ENCODE measurements around the gene STEAP3. TPM values are rescaled to one million over a fixed set of nuclear protein-coding genes. Genes with fewer than 3 reads are reported as not detected.

The STEAP3 gene
- total RNA-seq, 4 donors from 2014 or later, result 5.5 to 19.8 (median 8.1) TPM

GRCh38 chr2:119255760-119256581 lies 32.3 kb downstream of the STEAP3 start:
- Histone ChIP-seq H3K36me3 (peaks cover 0 to 6% (median 0%) of the 10 kb centered on the region in 3 donors), H3K9me3 (no peaks in the 10 kb centered on the region), H3K27ac (peak overlapping the region in 1 of 4 donors; percentile 8), H3K4me1 (peaks cover 0 to 21% (median 6%) of the 10 kb centered on the region in 4 donors), H3K4me3 (no peak overlapping the region), H3K27me3 (no peaks in the 10 kb centered on the region)
- peak in 1 of 2 donors; percentile 16 for TF ChIP-seq EP300 (IDR thresholded peaks at IDR 0.05)
- TF ChIP-seq, protein P1, sequence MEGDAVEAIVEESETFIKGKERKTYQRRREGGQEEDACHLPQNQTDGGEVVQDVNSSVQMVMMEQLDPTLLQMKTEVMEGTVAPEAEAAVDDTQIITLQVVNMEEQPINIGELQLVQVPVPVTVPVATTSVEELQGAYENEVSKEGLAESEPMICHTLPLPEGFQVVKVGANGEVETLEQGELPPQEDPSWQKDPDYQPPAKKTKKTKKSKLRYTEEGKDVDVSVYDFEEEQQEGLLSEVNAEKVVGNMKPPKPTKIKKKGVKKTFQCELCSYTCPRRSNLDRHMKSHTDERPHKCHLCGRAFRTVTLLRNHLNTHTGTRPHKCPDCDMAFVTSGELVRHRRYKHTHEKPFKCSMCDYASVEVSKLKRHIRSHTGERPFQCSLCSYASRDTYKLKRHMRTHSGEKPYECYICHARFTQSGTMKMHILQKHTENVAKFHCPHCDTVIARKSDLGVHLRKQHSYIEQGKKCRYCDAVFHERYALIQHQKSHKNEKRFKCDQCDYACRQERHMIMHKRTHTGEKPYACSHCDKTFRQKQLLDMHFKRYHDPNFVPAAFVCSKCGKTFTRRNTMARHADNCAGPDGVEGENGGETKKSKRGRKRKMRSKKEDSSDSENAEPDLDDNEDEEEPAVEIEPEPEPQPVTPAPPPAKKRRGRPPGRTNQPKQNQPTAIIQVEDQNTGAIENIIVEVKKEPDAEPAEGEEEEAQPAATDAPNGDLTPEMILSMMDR (IDR thresholded peaks at IDR 0.05), result no peak
- 33 to 41% methylated on average over 12 of the region's 12 CpGs for WGBS, 2 donors
- no peak for DNase-seq (ENCODE audit: low spot score in 2 of 2)

DNA sequence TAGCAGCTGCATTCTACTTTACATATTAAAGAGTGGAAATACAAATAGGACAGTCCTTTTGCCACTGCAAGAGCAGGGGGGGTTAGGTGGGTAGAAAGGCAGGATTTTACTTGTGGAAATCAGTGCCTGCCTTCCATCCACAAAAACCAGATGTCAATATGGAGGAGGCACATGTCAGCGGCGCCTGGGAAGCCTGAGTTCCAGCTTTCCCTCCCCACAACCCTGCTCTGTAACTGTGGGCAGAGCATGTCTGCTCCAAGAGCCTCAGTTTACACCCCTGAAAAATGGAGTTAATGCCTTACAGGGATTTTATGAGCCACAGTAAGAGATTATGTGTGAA lies 32.9 kb downstream of the STEAP3 start:
- H3K9me3 ChIP-seq, result no peaks in the 10 kb centered on the region
- no peak for DNase-seq (ENCODE audit: low spot score in 2 of 2)
- H3K4me3 ChIP-seq, result no peak overlapping the region
- peak overlapping the region in 1 of 4 donors; percentile 8 for H3K27ac ChIP-seq
- peaks cover 0 to 6% (median 0%) of the 10 kb centered on the region in 3 donors for H3K36me3 ChIP-seq
- H3K27me3 ChIP-seq, result no peaks in the 10 kb centered on the region
- TF ChIP-seq, protein P1 (IDR thresholded peaks at IDR 0.05), result no peak
- WGBS, 2 donors, result 82 to 85% methylated on average over 2 of the region's 2 CpGs
- peaks cover 0 to 21% (median 6%) of the 10 kb centered on the region in 4 donors for H3K4me1 ChIP-seq

DNA sequence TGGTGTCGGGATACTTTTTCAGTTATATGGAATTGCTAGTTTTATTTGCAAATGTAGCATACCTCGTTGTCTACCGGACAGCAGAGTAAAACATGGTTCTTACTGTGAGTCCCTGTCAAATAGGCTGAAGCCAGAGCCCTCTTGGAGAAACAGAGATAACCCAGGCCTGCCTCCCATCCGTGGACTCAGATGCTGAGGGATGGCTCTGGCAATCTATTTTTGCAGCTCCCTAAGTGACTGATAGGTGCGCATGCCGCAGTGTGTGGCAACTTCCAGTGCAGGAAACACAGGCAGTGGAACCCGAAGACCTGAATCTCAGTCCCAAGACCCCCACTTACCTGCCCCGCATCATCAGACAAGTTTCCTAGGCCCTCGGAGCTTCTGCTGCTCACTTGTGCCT lies 33.6 kb downstream of the STEAP3 start:
- H3K36me3 ChIP-seq, result peaks cover 0 to 6% (median 0%) of the 10 kb centered on the region in 3 donors
- H3K27me3 ChIP-seq, result no peaks in the 10 kb centered on the region
- H3K4me3 ChIP-seq, result no peak overlapping the region
- peaks cover 0 to 21% (median 6%) of the 10 kb centered on the region in 4 donors for H3K4me1 ChIP-seq
- 94 to 96% methylated on average over 9 of the region's 9 CpGs for WGBS, 2 donors
- H3K9me3 ChIP-seq, result no peaks in the 10 kb centered on the region
- DNase-seq (ENCODE audit: low spot score in 2 of 2), result no peak
- TF ChIP-seq POLR2A (IDR thresholded peaks at IDR 0.05) (no peak), EP300 (IDR thresholded peaks at IDR 0.05) (no peak)
- TF ChIP-seq, protein P1 (IDR thresholded peaks at IDR 0.05), result no peak
- H3K27ac ChIP-seq, result no peak overlapping the region

DNA sequence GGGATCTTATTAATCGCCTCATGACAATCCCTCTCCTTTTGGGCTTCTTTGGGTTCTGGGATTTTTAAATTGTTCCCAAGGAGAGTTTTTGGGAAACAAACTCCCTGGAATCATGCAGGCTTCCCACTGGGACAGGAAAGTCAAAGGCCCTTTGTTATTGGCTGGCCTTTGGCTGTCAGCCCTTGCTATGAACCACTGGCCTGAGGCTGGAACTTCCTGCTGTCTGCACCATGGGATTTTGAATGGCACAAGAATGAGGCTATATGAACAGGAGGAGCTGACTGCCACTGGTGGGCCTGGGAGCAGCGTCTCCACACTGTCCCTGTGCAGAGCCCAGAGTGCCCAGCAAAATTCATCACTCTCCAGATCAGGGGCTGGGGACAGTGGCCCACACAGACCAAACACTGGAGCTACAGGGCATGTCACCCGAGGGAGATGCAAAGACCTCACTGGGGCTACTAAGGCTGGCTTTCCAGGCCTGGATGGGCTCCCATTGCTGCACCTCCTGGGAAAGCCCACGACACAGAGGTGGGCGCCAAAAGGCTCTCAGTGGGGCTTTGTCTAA lies 35.7 kb downstream of the STEAP3 start:
- no peaks in the 10 kb centered on the region for H3K9me3 ChIP-seq
- TF ChIP-seq, protein P1 (IDR thresholded peaks at IDR 0.05), result no peak
- TF ChIP-seq POLR2A (IDR thresholded peaks at IDR 0.05) (no peak), EP300 (IDR thresholded peaks at IDR 0.05) (no peak)
- no peak overlapping the region for H3K4me3 ChIP-seq
- 58 to 72% methylated on average over 3 to 5 of the region's 5 CpGs for WGBS, 2 donors
- H3K27me3 ChIP-seq, result no peaks in the 10 kb centered on the region
- peaks cover 0 to 6% (median 0%) of the 10 kb centered on the region in 3 donors for H3K36me3 ChIP-seq
- peak overlapping the region in 2 of 4 donors; percentile 3 to 43 for H3K27ac ChIP-seq
- DNase-seq (ENCODE audit: low spot score in 2 of 2), result no peak
- H3K4me1 ChIP-seq, result peaks cover 0 to 21% (median 6%) of the 10 kb centered on the region in 4 donors
